Activated naive CD4-positive, alpha-beta T cell (primary cell): ENCODE measurements around the gene COX10.
"Not testable (repeated sequence)": the region's sequence is repeated elsewhere in the genome, so short reads cannot be mapped to it uniquely, and the experiment has no call there.

Experiments used
- DNase-seq, 4 experiments: peaks; one replicate each; lab custom pipeline; 2025; lab: John Stamatoyannopoulos, UW

Gene COX10

DNA sequence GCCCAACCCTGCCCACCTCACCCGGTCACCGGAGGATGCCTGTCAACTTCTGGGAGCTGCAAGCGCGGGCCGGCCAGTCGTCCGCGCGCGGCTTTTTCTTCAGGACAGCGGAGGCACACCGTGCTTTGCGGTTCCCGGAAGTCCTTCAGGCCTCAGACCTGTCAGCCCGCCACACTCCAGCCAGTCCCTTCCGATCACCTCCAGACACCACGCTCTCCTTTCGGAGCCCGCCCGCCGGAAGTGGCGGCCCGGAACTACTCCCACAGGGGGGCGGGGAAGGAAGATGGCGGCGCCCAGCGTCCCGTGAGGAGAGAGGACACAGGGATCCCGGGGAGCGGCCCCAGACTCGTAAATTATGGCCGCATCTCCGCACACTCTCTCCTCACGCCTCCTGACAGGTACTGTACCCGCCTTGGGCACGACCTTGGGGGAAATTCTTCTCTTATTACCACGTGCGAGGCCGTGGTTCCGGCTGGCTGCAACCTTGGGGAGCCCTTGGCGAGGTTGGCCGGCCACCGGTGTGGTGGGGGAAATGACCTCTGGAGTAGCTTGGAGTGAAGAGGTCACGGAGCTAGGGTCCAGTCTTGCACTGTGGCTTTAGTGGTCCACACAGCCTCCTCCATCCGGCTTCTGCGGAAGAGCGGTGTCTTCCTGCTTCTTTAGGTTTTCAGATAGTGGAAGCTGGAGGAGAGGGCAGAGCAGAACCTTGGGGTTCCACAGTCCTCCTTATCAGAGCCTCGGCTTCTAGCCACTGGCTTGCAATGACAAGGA lies at the start of gene COX10:
Gene COX10, plus strand, starts transcription at position 254 of the 771 bp plus-strand sequence. Its CDS starts 102 bp downstream, at position 356.
- peak; percentile 59 to 76 (median 70) for DNase-seq

DNA sequence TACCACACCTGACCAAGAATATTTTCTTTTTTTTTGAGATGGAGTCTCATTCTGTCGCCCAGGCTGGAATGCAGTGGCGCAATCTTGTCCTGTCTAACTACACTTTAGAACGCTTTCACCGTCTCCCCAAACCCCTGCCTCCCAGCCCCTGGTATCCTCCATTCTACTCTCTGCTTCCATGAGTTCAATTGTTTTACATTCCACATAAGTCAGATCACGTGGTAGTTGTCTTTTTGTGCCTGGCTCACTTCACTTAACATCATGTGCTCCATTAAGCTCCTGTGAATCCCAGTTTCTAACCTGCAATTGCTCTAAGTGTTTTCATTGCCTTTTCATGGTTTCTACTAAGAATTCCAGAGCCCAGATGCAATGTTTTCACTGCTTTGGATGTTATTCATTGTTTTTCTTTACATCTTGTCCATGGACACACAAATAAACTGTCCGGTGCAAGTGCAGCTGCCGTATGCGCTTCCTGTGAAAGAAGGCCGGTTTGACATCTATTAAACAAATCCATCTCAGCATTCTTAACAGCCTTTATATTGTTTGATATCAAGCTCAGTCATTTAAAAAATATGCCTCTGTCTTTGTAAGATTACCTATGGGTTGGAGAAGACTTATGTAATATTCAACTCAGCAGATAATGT lies 47.5 kb upstream of the COX10 start:
- not testable (repeated sequence) for DNase-seq

GRCh38 chr17:14029755-14030154 lies 39.5 kb upstream of the COX10 start:
- not testable (repeated sequence) for DNase-seq

GRCh38 chr17:14032234-14032633 lies 37.1 kb upstream of the COX10 start:
- no peak for DNase-seq

GRCh38 chr17:14033166-14033565 lies 36.1 kb upstream of the COX10 start:
- DNase-seq = no peak

GRCh38 chr17:14037453-14037852 lies 31.9 kb upstream of the COX10 start:
- no peak for DNase-seq

DNA sequence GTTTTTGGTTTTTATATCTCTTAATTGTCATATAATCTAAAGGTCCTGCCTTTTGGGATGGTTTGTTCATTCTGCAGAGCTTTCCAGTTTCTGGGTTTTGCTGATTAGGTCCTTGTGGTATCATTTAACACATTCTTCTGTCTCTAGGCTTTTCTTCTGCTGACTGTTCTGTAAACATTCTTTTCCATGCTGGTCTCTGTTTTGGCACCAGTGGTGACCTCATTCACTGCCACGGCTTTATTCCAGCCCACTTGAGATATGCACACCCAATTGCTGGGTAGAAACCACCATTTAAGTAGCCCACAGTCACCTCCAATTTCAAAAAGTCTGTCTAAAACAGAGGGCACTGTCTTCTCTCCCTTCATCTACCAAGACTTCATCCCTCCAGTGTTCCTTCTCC lies 31.1 kb upstream of the COX10 start:
- no peak for DNase-seq

DNA sequence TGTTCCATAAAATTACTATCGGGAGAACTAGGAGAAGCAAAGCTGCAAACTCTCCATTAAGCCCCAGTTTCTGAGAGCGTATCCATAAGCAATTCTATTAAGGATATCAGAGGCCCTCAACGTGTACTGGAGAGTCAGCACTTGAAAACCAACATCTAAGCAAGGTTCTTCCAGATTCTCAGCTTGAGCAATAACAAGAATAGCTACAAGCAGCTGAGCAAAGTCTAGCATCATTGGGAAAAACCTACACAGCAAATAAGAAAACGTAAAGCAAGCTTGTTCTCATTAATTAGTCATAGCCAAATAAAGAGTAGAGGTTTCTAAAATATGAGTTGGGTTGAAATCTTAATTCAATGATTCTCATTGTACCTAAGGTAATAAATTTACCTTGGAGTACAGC lies 26.9 kb upstream of the COX10 start:
- DNase-seq = no peak

GRCh38 chr17:14044702-14045101 lies 24.6 kb upstream of the COX10 start:
- DNase-seq = no peak

DNA sequence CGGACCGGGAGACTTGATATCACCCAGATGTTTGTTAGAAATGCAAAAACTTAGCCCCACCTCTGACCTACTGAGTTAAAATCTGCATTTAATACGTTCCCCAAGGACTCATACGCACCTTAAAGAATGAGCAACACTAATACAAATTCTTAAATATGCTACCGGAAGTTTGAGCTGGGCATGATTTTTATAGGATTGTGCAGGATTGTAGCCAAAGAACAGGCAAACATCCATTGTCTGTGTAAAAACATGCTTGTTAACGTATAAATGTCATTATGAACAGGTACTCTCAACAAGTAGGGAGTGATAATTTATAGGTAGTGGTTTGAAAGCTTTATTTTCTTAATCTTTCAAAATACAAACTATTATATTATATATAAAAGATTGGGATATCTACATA lies 22.3 kb upstream of the COX10 start:
- no peak for DNase-seq

DNA sequence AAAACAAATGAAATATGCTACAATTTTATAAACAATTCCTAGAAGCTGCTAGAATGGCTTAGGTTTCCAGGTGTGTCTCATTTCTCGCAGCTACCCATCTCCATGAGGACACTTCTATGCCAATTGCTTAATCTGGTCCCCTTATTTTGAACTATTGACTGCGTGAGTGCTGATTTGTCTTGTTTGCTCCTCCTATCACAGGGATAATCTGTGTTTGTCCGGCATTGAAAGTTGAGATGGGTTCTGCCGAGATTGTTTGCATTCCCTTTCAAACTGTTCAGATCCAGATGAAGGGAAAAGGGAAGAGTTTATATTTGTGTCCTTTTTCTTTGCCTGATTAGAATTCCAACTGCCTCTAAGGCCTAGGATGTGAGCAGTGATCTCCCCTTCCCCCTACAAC lies 21.7 kb upstream of the COX10 start:
- DNase-seq = no peak

DNA sequence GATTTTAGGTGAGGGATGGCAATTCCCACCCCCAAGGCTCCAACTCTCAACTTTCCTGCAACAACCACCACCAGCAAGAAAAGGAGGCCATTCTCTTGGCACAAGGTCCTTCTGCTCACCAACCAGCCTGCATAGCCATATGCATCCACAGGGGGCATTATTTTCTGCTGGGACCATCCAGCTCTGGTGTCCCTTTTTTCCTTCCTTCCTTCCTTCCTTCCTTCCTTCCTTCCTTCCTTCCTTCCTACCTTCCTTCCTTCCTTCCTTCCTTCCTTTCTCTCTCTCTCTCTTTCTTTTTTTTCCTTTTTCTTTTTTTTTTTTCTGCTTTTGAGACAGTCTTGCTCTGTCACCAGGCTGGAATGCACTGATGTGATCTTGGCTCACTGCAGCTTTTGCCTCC lies 21.1 kb upstream of the COX10 start:
- no peak for DNase-seq

DNA sequence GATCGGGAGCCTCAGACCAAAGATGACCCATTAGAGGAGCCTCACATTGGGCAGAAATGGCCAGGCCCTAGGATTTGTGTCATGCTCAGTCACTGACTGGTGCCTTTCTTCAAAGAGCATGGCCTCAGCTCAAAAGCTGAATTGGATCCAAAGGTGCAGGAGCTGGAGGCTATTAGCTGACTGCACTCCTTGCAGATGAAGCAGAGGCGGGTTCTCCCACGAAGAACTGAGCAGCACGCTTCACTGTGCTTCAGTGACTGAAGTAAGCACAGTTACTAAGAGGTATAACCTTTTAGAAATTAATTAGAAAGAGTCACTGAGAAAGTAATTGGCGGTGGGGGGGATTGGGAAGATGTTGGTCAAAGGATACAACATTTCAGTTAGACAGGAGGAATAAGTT lies 18.7 kb upstream of the COX10 start:
- no peak for DNase-seq

DNA sequence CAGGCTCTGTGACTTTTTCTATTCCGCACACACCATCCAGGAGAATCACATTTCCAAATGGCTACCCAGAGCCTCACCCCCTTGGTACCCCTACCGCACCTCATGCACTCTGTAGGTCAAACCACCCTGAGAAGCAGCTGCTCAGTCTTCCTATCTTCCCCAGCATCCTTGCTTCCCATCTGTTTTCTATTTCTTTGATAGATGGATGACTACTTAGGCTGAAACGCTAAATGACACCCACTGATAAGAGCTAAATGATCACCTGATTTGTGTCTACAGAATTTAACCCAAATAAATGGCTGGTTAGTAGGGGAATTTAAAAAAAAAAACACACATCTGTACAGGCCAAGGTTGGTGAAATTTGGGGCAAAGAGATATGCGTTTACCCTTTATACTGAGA lies 17.6 kb upstream of the COX10 start:
- no peak for DNase-seq

DNA sequence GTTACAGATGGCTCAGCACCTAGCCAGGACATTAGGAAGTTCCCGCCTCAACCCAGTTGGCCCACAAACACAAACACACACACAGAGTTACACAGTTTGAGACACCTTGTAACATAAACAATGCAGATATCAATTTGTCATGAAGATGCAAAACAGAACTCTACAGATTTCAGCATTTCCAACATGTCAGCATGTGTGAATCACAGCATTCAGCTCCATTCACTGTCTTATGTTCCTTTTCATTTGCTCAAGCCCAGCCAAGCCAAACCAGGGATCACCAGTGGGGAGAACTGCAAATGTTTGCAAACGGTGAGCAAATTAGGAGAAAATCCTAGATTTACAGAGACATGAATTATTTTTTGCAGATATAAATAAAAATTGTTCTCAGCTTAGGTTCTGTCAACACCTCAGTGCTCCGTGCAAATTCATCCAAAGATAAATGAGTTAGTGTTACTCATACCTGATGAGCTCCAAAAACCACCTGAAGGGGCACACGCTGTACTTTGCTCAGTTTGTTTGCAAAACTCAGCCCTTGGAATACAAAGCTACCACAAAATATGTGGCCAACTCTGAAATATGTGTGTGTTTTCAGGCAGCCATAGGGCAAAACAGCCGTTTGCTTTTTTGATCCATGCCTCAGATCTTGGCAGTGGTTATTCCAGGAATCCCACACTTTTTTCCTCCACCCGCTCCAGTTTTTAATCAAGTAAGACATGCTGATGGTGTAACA lies 16.3 kb upstream of the COX10 start:
- DNase-seq = no peak

GRCh38 chr17:14057591-14057990 lies 11.7 kb upstream of the COX10 start:
- DNase-seq = no peak

DNA sequence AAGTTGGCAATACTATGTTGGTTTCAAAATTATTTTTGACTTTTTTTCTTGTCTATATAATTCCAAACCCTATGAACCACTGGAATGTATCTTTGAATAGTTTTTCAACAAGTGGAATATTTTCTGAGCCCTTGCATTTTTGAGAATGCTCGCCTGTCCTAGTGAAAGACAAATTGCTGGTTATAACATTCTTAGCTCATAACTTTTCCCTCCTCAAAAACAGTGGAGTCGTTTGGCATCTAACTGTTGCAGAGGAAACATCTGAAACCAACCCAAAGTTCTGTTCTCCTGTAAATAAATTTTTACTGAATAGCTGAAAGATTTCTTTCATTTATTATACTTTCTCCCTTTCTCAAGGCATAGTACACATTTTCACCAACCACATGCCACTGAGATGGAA lies 11.3 kb upstream of the COX10 start:
- DNase-seq = no peak

GRCh38 chr17:14060706-14061105 lies 8.6 kb upstream of the COX10 start:
- DNase-seq = no peak

- no peak for DNase-seq
Observed at GRCh38 chr17:14061666-14062560, 7.4 kb upstream of the COX10 start.

- no peak for DNase-seq
Observed at GRCh38 chr17:14067347-14067746, 2.0 kb upstream of the COX10 start.

- DNase-seq = no peak
Observed at GRCh38 chr17:14068542-14069250, 608 bp upstream of the COX10 start.
